ENCODE measurements around the gene ARHGEF16. TPM values are rescaled to one million over a fixed set of nuclear protein-coding genes. Genes with fewer than 3 reads are reported as not detected.

The ARHGEF16 gene
- polyA plus RNA-seq, 1 of the 3 experiments (the other 2 are of a cell fraction) = 0.18 TPM

DNA sequence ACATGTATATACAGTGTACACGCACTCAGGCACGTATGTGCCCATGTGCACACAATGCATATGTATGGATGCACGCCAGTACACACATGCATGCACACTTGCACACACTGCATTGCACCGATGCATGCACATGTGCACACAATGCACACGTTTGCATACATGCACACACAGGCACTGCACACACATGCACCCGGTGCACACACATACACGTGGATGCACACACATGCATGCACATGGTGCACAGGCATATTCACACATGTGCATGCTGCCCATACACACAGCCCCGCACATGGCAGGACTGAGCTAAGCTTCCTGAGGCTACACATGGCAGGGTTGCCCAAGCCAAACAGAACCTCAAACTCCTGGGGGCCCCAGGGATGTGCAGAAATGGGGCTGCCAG, 19.6 kb downstream of the ARHGEF16 start:
- no peaks in the 10 kb centered on the region for H3F3A ChIP-seq (replicated peaks; ENCODE audit: insufficient read depth)
- H3K36me3 ChIP-seq (replicated peaks in 1 of 2; ENCODE audit: control insufficient read depth in 1 of 2, insufficient read depth in 2 of 2, low read length in 1 of 2) = no peaks in the 10 kb centered on the region
- no peak overlapping the region for H3K4me3 ChIP-seq (ENCODE audit: low read depth in 2 of 2, low read length in 1 of 2)
- TF ChIP-seq NFIC (IDR thresholded peaks at IDR 0.05; ENCODE audit: borderline replicate concordance) (no peak), GABPA (IDR thresholded peaks at IDR 0.05; ENCODE audit: low read depth) (no peak)
- H2AFZ ChIP-seq (ENCODE audit: low read depth) = no peak overlapping the region
- ChIA-PET CTCF (interaction anchor here (1.0 to 4.1 kb wide), 2 partner anchors 10 to 21 kb away, joined by 3 to 99 read pairs; partner anchors contain the start of gene ARHGEF16), POLR2A (no interaction called here)
- peaks cover under 1 to 7% of the 10 kb centered on the region in 2 experiments; a peak in 2 of 4 replicates for H3K4me1 ChIP-seq (ENCODE audit: control insufficient read depth in 1 of 2, insufficient read depth in 2 of 2, low read depth in 1 of 2, low read length in 1 of 2)
- H3K27ac ChIP-seq (ENCODE audit: low read depth in 2 of 2, low read length in 1 of 2) = no peak overlapping the region
- DNase-seq = no peak
- H3K27me3 ChIP-seq (ENCODE audit: insufficient read depth) = no peaks in the 10 kb centered on the region
- no peaks in the 10 kb centered on the region for H3K9me3 ChIP-seq
- no peak overlapping the region for H3K9ac ChIP-seq
- no peaks in the 10 kb centered on the region for H4K20me1 ChIP-seq (ENCODE audit: insufficient read depth)
- H3K4me2 ChIP-seq = no peak overlapping the region
- H3K79me2 ChIP-seq (ENCODE audit: insufficient read depth) = no peaks in the 10 kb centered on the region
- H3K9me2 ChIP-seq = no peaks in the 10 kb centered on the region
- WGBS (ENCODE audit: low lambda C conversion rate) = 84% methylated on average over 4 of the region's 8 CpGs

GRCh38 chr1:3474421-3474820, 20.0 kb downstream of the ARHGEF16 start:
- Histone ChIP-seq H3K27me3 (ENCODE audit: insufficient read depth) (no peaks in the 10 kb centered on the region), H3K4me2 (no peak overlapping the region), H3K4me1 (ENCODE audit: control insufficient read depth in 1 of 2, insufficient read depth in 2 of 2, low read depth in 1 of 2, low read length in 1 of 2) (peaks cover 2 to 7% of the 10 kb centered on the region in 2 experiments; a peak in 2 of 4 replicates), H3K9me2 (no peaks in the 10 kb centered on the region), H3K9me3 (no peaks in the 10 kb centered on the region), H3F3A (replicated peaks; ENCODE audit: insufficient read depth) (no peaks in the 10 kb centered on the region), H3K27ac (ENCODE audit: low read depth in 2 of 2, low read length in 1 of 2) (no peak overlapping the region), H3K36me3 (replicated peaks in 1 of 2; ENCODE audit: control insufficient read depth in 1 of 2, insufficient read depth in 2 of 2, low read length in 1 of 2) (no peaks in the 10 kb centered on the region), H2AFZ (ENCODE audit: low read depth) (no peak overlapping the region), H3K79me2 (ENCODE audit: insufficient read depth) (no peaks in the 10 kb centered on the region), H3K4me3 (ENCODE audit: low read depth in 2 of 2, low read length in 1 of 2) (no peak overlapping the region), H3K9ac (no peak overlapping the region), H4K20me1 (ENCODE audit: insufficient read depth) (no peaks in the 10 kb centered on the region)
- TF ChIP-seq, protein P1, sequence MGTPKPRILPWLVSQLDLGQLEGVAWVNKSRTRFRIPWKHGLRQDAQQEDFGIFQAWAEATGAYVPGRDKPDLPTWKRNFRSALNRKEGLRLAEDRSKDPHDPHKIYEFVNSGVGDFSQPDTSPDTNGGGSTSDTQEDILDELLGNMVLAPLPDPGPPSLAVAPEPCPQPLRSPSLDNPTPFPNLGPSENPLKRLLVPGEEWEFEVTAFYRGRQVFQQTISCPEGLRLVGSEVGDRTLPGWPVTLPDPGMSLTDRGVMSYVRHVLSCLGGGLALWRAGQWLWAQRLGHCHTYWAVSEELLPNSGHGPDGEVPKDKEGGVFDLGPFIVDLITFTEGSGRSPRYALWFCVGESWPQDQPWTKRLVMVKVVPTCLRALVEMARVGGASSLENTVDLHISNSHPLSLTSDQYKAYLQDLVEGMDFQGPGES (IDR thresholded peaks at IDR 0.05; ENCODE audit: low read depth, low read length) = no peak
- TF ChIP-seq, protein P2, sequence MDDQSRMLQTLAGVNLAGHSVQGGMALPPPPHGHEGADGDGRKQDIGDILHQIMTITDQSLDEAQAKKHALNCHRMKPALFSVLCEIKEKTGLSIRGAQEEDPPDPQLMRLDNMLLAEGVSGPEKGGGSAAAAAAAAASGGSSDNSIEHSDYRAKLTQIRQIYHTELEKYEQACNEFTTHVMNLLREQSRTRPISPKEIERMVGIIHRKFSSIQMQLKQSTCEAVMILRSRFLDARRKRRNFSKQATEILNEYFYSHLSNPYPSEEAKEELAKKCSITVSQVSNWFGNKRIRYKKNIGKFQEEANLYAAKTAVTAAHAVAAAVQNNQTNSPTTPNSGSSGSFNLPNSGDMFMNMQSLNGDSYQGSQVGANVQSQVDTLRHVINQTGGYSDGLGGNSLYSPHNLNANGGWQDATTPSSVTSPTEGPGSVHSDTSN (IDR thresholded peaks at IDR 0.05) = no peak
- TF ChIP-seq TAF1 (IDR thresholded peaks at IDR 0.05; ENCODE audit: borderline replicate concordance, low read depth, low read length) (no peak), CHD2 (IDR thresholded peaks at IDR 0.05; ENCODE audit: low read length, partially characterized antibody) (no peak), FOXJ3 (CRISPR knock-in tag; IDR thresholded peaks at IDR 0.05) (no peak), GABPA (IDR thresholded peaks at IDR 0.05; ENCODE audit: low read depth) (no peak), MXI1 (IDR thresholded peaks at IDR 0.05; ENCODE audit: low read depth, low read length) (no peak), GATA2 (CRISPR knock-in tag; IDR thresholded peaks at IDR 0.05) (no peak)
- TF ChIP-seq, protein P3, sequence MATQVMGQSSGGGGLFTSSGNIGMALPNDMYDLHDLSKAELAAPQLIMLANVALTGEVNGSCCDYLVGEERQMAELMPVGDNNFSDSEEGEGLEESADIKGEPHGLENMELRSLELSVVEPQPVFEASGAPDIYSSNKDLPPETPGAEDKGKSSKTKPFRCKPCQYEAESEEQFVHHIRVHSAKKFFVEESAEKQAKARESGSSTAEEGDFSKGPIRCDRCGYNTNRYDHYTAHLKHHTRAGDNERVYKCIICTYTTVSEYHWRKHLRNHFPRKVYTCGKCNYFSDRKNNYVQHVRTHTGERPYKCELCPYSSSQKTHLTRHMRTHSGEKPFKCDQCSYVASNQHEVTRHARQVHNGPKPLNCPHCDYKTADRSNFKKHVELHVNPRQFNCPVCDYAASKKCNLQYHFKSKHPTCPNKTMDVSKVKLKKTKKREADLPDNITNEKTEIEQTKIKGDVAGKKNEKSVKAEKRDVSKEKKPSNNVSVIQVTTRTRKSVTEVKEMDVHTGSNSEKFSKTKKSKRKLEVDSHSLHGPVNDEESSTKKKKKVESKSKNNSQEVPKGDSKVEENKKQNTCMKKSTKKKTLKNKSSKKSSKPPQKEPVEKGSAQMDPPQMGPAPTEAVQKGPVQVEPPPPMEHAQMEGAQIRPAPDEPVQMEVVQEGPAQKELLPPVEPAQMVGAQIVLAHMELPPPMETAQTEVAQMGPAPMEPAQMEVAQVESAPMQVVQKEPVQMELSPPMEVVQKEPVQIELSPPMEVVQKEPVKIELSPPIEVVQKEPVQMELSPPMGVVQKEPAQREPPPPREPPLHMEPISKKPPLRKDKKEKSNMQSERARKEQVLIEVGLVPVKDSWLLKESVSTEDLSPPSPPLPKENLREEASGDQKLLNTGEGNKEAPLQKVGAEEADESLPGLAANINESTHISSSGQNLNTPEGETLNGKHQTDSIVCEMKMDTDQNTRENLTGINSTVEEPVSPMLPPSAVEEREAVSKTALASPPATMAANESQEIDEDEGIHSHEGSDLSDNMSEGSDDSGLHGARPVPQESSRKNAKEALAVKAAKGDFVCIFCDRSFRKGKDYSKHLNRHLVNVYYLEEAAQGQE (IDR thresholded peaks at IDR 0.05; ENCODE audit: low read depth, low read length) = no peak
- TF ChIP-seq, protein P4, sequence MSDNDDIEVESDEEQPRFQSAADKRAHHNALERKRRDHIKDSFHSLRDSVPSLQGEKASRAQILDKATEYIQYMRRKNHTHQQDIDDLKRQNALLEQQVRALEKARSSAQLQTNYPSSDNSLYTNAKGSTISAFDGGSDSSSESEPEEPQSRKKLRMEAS (IDR thresholded peaks at IDR 0.05; ENCODE audit: low read depth) = no peak
- WGBS (ENCODE audit: low lambda C conversion rate) = 6% methylated on average over 4 of the region's 10 CpGs
- ChIA-PET POLR2A (no interaction called here), CTCF (interaction anchor here (4.1 kb wide), 1 partner anchor 21 kb away, joined by 99 read pairs; the partner anchor contains the start of gene ARHGEF16)
- no peak for DNase-seq

Measured in SK-N-SH (cell line).